AG09309 (cell line): ENCODE measurements around the gene ARRDC3.
"Not testable (repeated sequence)": the region's sequence is repeated elsewhere in the genome, so short reads cannot be mapped to it uniquely, and the experiment has no call there.

Experiments
- DNase-seq: peaks from one replicate; pipeline ENCODE4 v3.0.0-alpha.2; 2010; ENCODE audit warnings: low read depth
- H3K4me3 ChIP-seq: 2 replicates; pipeline ENCODE4 v1.5.1; 2011; ENCODE audit warnings: mild to moderate bottlenecking, low read depth, low read length, moderate library complexity; ENCODE audit not compliant: control insufficient read depth
- TF ChIP-seq, protein P1 (sequence below): IDR thresholded peaks from 2 replicates; pipeline ENCODE4 v1.5.1; 2011; ENCODE audit warnings: mild to moderate bottlenecking, low read depth, low read length, inconsistent platforms; ENCODE audit not compliant: insufficient read depth, control insufficient read depth; ENCODE audit errors: missing control alignments

Gene ARRDC3

DNA sequence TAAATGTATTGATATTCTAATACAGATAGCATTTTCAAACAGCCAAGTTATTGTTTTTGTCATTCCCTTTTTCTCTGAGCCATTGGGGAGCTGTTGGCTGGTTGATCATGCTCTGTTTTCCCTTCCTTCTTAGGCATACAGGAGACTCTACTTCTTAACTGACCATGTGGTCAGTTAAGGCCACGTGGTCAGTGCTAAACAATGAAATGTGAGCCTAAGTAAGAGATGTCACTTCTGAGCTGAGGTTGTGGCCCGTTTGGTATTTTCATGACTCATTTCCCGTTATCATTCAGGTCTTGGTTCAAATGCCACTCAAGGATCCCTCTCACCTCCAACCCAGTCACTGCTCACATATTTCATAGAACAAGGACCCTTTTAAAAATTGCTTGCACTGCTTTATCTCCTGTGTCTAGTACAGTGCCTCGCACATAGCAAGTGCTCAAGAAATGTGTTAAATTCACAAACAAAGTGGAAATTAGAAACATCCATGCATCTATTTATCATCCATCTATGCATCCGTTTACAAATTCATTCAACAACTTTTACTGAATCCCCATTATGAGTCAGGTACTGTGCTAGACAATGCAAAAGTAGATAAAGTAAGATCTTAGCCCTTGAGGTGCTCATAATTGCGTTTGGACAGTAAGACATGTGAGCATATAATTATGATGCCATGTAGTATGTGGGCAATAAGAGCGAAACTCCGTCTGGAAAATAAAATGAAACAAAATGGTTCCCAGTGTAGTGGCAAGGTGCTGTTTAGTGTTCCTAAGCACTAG, 50.7 kb downstream of the ARRDC3 start:
- no peak for DNase-seq
- H3K4me3 ChIP-seq = no peak overlapping the region
- TF ChIP-seq, protein P1, sequence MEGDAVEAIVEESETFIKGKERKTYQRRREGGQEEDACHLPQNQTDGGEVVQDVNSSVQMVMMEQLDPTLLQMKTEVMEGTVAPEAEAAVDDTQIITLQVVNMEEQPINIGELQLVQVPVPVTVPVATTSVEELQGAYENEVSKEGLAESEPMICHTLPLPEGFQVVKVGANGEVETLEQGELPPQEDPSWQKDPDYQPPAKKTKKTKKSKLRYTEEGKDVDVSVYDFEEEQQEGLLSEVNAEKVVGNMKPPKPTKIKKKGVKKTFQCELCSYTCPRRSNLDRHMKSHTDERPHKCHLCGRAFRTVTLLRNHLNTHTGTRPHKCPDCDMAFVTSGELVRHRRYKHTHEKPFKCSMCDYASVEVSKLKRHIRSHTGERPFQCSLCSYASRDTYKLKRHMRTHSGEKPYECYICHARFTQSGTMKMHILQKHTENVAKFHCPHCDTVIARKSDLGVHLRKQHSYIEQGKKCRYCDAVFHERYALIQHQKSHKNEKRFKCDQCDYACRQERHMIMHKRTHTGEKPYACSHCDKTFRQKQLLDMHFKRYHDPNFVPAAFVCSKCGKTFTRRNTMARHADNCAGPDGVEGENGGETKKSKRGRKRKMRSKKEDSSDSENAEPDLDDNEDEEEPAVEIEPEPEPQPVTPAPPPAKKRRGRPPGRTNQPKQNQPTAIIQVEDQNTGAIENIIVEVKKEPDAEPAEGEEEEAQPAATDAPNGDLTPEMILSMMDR = no peak

DNA sequence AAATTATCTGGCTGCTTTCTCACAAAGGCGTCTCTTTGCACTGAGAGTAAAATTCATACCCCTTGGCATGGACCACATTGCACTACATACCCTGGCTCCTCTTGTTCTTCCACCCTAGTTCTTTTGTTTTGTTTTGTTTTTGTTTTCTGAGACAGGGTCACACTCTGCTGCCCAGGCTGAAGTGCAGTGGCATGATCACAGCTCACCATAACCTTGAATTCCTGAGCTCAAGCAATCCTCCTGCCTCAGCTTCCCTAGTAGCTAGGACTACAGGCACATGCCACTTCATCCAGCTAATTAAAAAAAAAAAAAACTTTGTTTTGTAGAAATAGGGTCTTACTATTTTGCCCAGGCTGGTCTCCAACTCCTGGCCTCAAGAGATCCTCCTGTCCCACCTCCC, 51.4 kb downstream of the ARRDC3 start:
- H3K4me3 ChIP-seq = no peak overlapping the region
- DNase-seq = no peak
- TF ChIP-seq, protein P1 = no peak

DNA sequence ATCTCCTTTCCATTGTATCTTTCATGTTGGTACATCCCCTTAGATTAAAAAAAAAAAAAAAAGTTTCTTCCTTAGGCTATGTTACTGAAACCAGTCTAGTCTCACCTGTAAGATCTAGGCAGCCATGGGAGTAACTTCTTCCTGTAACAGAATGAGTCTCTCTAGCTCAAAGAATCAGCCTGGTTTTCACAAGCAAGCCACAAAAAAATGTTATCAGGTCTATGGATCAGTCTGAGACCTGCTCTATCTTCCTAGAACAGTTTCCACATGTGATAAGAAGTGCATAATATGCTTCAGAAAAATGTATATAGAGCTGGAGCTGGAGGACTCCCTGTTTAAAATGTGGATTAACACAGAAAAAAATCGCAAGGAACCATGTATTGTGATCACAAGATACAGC, 53.8 kb downstream of the ARRDC3 start:
- no peak overlapping the region for H3K4me3 ChIP-seq
- no peak for DNase-seq
- TF ChIP-seq, protein P1 = no peak

DNA sequence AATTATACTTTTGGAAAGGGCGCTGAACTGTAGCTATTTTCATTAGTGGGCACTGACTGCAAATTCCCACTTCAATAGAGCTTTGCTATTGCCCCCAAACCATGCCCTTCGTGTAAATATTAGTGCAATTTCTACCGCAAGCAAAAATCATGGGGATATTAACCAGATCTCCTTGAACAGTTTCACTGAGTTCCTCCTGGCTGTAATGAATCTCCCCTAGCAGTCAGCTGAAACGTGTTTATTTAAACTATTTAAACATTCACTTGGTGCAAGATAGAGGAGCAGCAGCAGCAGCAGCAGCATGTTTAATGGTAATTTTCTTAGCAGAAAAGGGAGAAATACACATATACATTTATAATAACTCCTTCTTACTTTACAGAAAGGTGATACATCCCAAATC, 54.4 kb downstream of the ARRDC3 start:
- no peak overlapping the region for H3K4me3 ChIP-seq
- no peak for DNase-seq
- TF ChIP-seq, protein P1 = no peak

DNA sequence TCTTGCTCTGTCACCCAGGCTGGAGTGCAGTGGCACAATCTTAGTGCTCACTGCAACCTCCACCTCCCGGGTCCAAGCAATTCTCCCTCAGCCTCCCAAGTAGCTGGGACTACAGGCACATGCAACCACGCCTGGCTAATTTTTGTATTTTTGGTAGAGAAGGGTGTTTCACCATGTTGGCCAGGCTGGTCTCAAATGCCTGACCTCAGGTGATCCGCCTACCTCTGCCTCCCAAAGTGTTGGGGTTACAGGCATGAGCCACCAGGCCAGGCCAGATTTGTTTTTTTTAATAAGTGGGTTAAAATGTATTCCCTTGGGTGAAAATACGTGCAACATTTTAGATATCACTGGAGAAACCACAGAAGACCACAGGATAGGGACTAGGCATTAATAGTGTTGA, 60.1 kb downstream of the ARRDC3 start:
- H3K4me3 ChIP-seq, DNase-seq: not testable (repeated sequence)

DNA sequence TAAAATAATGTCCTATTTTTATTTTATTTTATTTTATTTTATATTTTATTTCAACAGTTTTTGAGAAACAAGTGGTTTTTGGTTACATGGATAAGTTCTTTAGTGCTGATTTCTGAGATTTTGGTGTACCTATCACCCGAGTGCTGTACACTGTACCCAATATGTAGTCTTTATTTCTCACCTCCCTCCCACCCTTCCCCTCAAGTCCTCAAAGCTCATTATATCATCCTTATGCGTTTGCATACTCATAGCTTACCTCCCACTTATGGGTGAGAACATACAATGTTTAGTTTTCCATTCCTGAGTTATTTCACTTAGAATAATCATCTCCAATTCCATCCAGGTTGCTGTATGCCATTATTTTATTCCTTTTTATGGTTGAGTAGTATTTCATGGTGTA, 63.5 kb downstream of the ARRDC3 start:
- no peak overlapping the region for H3K4me3 ChIP-seq
- DNase-seq = no peak
- TF ChIP-seq, protein P1 = no peak

DNA sequence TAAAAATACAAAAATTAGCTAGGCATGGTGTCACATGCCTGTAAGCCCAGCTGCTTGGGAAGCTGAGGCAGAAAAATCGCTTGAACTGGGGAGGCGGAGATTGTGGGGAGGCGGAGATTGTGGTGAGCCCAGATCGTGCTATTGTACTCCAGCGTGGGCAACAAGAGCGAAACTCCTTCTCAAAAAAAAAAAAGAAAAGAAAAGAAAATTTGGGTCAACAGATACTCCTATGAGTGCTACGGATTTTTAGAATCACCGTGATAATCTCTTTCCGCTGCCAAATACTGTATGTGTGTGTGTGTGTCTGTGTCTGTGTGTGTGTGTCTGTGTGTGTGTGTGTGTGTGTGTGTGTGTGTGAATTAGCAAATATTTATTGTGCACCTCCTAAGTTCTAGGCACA, 64.4 kb downstream of the ARRDC3 start:
- TF ChIP-seq, protein P1 = no peak
- H3K4me3 ChIP-seq = no peak overlapping the region
- no peak for DNase-seq
